KMS-11 (cell line): ENCODE measurements around the gene KATNA1.
"Not testable (repeated sequence)": the region's sequence is repeated elsewhere in the genome, so short reads cannot be mapped to it uniquely, and the experiment has no call there.

Experiments
- H2AFZ ChIP-seq: fragments of 200-600 bp; sonication (generic); 2 replicates; pipeline ENCODE4 v1.6.1; 2016; ENCODE audit warnings: antibody characterized with exemption, mixed run types, low read depth
- H3K27ac ChIP-seq: fragments of 200-600 bp; sonication (generic); 2 replicates; pipeline ENCODE4 v1.6.1; 2016; ENCODE audit warnings: mild to moderate bottlenecking, mixed run types
- H3K27me3 ChIP-seq: fragments of 200-600 bp; sonication (generic); 2 replicates; pipeline ENCODE4 v1.6.1; 2017; ENCODE audit warnings: mild to moderate bottlenecking, low read depth, mixed run types, moderate library complexity; ENCODE audit not compliant: insufficient read depth
- H3K36me3 ChIP-seq: fragments of 200-600 bp; sonication (generic); 2 replicates; pipeline ENCODE4 v1.6.1; 2017; ENCODE audit warnings: mild to moderate bottlenecking, mixed run types; ENCODE audit not compliant: insufficient read depth
- H3K4me1 ChIP-seq: fragments of 200-600 bp; sonication (generic); 2 replicates; pipeline ENCODE4 v1.6.1; 2016; ENCODE audit warnings: mild to moderate bottlenecking, low read depth, mixed run types; ENCODE audit not compliant: poor library complexity, severe bottlenecking
- H3K4me2 ChIP-seq: fragments of 200-600 bp; sonication (generic); 2 replicates; pipeline ENCODE4 v1.7.0; 2016; ENCODE audit warnings: mild to moderate bottlenecking, mixed run types
- H3K4me3 ChIP-seq: fragments of 200-600 bp; sonication (generic); IDR thresholded peaks from 2 replicates; pipeline ENCODE4 v1.6.1; 2017; ENCODE audit warnings: low read depth, low read length, mixed read lengths; ENCODE audit not compliant: insufficient read depth
- H3K79me2 ChIP-seq: fragments of 200-600 bp; sonication (generic); 2 replicates; pipeline ENCODE4 v1.6.1; 2016; ENCODE audit warnings: low read depth, mixed run types; ENCODE audit not compliant: insufficient read depth
- H3K9ac ChIP-seq: fragments of 200-600 bp; sonication (generic); 2 replicates; pipeline ENCODE4 v1.6.1; 2016; ENCODE audit warnings: mild to moderate bottlenecking, mixed run types
- H4K20me1 ChIP-seq: fragments of 200-600 bp; sonication (generic); 2 replicates; pipeline ENCODE4 v1.6.1; 2016; ENCODE audit warnings: mild to moderate bottlenecking, mixed run types; ENCODE audit not compliant: insufficient read depth
- TF ChIP-seq, protein P1 (sequence below): fragments of 200-600 bp; sonication (generic); conservative IDR thresholded peaks from 2 replicates; pipeline ENCODE4 v1.6.1; 2017; ENCODE audit warnings: low read depth, mild to moderate bottlenecking, antibody characterized with exemption, low read length, moderate library complexity, mixed read lengths

The KATNA1 gene

DNA sequence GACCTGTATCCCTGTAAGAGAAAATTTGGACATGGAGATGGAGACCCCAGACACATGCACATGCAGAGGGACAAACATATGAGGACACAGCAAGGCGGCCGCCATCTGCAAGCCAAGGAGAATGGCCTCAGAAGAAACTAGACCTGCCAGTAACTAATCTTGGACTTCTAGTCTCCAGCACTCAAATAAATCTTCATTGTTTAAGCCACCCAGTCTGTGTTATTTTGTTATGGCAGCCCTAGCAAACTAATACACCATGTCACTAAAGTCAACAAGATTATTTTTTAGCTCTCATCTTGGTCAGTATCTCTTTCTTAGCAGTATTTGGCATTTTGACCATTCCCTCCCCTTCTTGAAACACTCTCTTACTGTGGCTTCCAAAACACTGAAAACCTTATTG lies 42.7 kb upstream of the KATNA1 start:
- Histone ChIP-seq H2AFZ (no peak overlapping the region), H3K27ac (no peak overlapping the region), H3K36me3 (no peaks in the 10 kb centered on the region), H3K4me1 (no peaks in the 10 kb centered on the region), H3K27me3 (no peaks in the 10 kb centered on the region), H3K4me3 (no peak overlapping the region), H3K9ac (no peak overlapping the region), H3K79me2 (peaks cover 38% of the 10 kb centered on the region; the same call in 1 of the 2 replicates), H3K4me2 (no peak overlapping the region), H4K20me1 (no peaks in the 10 kb centered on the region)
- TF ChIP-seq, protein P1, sequence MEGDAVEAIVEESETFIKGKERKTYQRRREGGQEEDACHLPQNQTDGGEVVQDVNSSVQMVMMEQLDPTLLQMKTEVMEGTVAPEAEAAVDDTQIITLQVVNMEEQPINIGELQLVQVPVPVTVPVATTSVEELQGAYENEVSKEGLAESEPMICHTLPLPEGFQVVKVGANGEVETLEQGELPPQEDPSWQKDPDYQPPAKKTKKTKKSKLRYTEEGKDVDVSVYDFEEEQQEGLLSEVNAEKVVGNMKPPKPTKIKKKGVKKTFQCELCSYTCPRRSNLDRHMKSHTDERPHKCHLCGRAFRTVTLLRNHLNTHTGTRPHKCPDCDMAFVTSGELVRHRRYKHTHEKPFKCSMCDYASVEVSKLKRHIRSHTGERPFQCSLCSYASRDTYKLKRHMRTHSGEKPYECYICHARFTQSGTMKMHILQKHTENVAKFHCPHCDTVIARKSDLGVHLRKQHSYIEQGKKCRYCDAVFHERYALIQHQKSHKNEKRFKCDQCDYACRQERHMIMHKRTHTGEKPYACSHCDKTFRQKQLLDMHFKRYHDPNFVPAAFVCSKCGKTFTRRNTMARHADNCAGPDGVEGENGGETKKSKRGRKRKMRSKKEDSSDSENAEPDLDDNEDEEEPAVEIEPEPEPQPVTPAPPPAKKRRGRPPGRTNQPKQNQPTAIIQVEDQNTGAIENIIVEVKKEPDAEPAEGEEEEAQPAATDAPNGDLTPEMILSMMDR, result no peak

DNA sequence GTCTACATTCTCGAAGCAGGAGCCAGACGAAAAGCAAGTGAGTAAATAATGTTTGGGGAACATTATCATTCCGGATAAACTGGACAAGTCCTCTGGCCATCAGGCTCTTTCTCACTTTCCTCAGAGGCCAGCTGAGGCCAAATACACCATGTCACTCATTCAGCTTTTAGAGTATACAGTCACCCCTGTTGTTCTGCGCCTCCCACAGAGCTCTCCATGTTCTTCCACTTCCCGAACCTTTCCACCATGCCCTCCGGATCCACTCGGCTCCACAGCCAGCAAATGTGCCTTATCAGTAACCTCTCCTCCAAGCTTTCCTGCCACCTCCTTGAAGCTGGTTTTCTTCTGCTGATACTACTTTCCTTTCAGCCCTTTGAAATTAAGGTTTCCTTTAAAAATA lies 37.7 kb upstream of the KATNA1 start:
- Histone ChIP-seq H4K20me1 (no peaks in the 10 kb centered on the region), H3K79me2 (peaks cover 7% of the 10 kb centered on the region; the same call in 1 of the 2 replicates), H3K36me3 (peaks cover 8% of the 10 kb centered on the region; the same call in 1 of the 2 replicates)

DNA sequence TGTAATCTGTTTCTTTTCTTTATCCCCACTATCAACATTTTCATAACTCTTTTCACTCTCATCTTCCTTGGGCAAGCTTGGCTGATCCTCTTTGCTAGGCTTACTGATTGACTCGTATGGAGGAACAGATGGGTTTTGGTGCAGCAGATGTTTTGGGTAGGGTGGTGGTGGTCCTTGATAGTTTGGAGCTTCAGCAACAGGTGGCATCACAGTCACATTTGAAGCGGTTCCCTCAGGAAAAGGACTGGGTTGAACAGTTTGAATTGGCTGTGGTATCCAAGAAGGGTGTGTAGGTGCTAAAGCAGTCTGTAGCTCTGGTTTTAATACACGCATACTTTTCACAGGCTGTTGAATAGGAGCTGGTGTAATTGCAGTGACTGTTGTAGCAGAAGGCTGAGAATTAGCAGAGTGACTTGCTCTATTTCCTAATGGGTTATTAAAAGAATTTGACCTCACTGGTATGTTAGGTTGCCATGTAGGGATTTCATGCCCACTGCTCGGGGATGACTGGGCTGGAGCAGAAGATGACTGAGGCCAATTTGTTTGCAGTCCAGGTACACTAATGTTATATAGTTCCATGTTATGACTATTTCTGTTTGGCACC lies 34.8 kb upstream of the KATNA1 start:
- Histone ChIP-seq H3K79me2 (peaks cover 7% of the 10 kb centered on the region; the same call in 1 of the 2 replicates), H3K27ac (no peak overlapping the region), H3K4me1 (no peaks in the 10 kb centered on the region), H4K20me1 (no peaks in the 10 kb centered on the region), H3K4me3 (no peak overlapping the region), H3K9ac (no peak overlapping the region), H3K27me3 (no peaks in the 10 kb centered on the region), H2AFZ (no peak overlapping the region), H3K36me3 (peaks cover 8% of the 10 kb centered on the region; the same call in 1 of the 2 replicates), H3K4me2 (no peak overlapping the region)
- TF ChIP-seq, protein P1, result no peak

More for the DNA sequence above, 37.7 kb upstream of the KATNA1 start:
- TF ChIP-seq, protein P1, result no peak
- no peak overlapping the region for H3K4me3 ChIP-seq
- H3K9ac ChIP-seq, result no peak overlapping the region
- H3K27ac ChIP-seq, result no peak overlapping the region
- no peaks in the 10 kb centered on the region for H3K4me1 ChIP-seq
- no peak overlapping the region for H2AFZ ChIP-seq
- no peak overlapping the region for H3K4me2 ChIP-seq
- no peaks in the 10 kb centered on the region for H3K27me3 ChIP-seq

DNA sequence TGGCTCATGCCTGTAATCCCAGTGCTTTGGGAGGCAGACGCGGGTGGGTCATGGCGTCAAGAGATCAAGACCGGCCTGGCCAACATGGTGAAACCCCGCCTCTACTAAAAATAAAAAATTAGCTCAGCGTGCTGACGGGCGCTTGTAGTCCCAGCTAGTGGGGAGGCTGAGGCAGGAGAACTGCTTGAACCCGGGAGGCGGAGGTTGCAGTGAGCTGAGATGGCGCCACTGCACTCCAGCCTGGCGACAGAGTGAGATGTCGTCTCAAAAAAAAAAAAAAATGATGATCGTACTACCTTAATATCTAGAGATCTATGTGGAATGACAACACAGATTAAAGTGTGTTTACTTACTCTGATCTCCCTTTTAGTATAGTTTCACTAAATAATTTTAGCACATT lies 33.3 kb upstream of the KATNA1 start:
- H3K4me2 ChIP-seq, H3K4me1 ChIP-seq, H3K79me2 ChIP-seq, H3K36me3 ChIP-seq, H2AFZ ChIP-seq, H3K9ac ChIP-seq, H3K27ac ChIP-seq, H4K20me1 ChIP-seq, H3K27me3 ChIP-seq, H3K4me3 ChIP-seq: not testable (repeated sequence)

DNA sequence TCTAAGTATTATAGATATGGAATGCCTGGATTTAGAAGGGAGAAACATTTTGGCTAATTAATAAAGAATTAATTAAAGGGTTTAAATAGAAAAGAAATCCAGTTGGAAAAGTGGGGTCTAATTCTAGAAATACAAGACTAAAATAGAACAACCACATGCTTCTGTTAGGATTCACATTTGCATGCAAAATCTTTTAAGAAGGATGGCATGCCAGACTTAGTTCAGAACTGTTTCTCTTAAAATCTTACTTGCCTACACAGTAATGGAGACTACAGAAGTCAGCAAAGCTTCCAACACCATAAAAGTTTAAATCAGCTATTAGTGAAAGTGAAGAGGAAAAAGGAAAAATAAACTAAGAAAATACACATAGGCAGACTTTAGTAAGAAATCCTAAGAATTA lies 32.7 kb upstream of the KATNA1 start:
- Histone ChIP-seq H3K4me2 (no peak overlapping the region), H4K20me1 (no peaks in the 10 kb centered on the region), H3K27me3 (no peaks in the 10 kb centered on the region), H3K4me3 (no peak overlapping the region), H3K27ac (no peak overlapping the region), H3K4me1 (no peaks in the 10 kb centered on the region), H3K79me2 (peaks cover 1% of the 10 kb centered on the region; the same call in 1 of the 2 replicates), H3K9ac (no peak overlapping the region), H2AFZ (no peak overlapping the region), H3K36me3 (peaks cover 8% of the 10 kb centered on the region; the same call in 1 of the 2 replicates)
- TF ChIP-seq, protein P1, result no peak
